HG02870 (cell line): Measurements from ENCODE around the gene GMCL2.

ENCODE experiments used
- ATAC-seq: cut with Tn5 transposase; IDR thresholded peaks from one replicate; pipeline ENCODE4 v1.9.1; 2021; ENCODE audit warnings: mild to moderate bottlenecking, moderate library complexity; ENCODE audit not compliant: unreplicated experiment

Gene GMCL2

DNA sequence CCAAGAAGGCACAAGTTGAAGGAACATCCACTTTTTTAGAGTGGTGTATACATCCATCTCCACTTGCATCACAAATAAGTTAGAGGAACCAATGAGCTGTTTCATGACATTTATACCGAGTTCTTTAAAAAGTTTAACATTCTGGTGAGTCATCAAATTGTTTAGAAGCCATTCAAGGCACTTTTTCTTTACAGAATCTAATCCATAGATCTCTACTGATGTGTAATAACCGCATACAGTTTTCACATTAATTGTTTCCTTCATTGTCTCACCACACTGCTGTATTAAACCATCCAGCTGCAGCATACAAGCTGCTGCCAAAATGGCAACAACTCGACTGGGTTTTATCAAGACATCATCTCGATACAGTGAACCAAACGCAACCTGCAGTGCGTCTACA is 744 bp downstream of the GMCL2 start:
- no peak for ATAC-seq

DNA sequence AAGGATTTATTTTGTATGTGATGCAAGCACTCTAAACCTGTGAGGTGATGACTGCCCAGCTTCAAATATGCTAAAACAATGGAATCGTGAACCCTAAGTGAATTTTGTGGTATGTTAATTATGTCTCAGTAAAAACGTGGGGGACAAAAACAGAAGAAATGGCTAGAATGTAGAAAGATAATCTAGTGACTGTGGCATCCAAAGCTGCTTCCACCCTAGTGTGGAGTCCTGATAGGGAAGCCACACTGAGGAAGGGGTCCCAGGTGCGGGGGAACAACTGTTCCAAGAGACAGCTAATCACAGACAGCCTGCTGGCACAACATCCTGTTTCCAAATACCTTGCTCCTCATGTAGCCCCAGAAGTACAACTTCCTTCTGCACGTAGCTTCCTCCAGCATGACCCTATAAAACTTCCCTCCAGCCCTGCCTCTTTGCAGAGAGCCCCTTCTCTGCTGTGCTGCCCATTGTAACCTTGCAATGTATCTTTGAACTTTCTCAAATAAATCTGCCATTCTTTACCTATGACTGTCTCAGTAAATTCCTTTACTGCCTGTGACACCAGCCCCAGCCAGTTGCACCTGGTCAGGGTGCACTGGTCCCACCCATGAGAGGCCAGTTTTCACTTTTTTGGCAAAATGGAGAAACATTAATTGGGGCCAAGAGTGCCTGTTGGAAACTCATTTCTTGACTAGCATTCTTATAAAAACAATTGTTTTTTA is 4.9 kb downstream of the GMCL2 start:
- ATAC-seq: no peak

DNA sequence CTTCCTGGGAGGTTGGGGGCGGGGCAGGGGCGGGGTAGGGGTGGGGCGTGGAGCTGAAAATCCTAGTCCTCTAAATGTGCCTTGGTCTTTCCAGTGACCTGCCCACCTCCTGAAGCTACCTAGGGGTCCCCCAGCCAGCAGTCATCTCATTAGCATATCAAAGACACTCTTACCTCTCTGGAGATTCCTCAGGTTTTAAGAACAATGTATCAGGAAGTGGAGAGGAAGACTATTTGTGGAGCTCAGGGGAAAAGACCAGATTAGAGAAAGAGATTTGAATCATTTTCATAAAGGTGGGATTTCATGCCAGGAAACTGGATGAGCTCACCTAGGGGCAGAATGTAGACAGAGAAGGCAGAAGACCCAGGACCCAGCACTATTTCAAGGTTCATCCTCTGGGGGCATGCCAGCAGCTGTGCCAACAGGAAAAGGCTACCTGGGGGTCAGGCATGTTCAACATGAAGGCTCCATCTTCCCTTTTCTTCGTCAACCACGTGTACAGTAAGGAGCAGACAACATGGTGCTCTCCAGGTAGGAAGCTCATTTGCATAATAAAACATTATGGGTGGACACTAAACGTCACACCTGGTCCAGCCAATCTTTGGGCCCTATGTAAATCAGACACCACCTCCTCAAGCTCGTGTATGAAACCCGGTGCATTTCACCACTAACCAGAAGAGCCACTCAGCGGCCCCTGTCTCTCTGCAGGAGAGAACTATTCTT is 6.9 kb downstream of the GMCL2 start:
- no peak for ATAC-seq

DNA sequence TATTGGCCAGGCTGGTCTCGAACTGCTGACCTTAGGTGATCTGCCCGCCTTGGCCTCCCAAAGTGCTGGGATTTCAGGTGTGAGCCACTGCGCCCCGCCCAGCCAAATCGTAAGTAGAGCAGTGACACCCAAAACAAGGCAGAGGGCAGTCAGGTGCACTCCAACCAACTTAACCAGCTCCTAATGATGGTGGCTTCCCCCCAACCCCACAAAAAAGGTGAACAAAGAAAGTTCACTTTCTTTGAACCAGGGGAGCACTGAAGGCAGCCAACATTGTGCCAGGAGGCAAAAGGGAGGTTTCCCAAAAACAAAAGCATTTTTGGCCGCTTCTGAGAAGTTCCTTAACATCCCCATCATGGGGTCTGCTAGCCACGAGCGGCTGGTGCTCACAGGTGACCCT is 9.6 kb downstream of the GMCL2 start:
- ATAC-seq: no peak

DNA sequence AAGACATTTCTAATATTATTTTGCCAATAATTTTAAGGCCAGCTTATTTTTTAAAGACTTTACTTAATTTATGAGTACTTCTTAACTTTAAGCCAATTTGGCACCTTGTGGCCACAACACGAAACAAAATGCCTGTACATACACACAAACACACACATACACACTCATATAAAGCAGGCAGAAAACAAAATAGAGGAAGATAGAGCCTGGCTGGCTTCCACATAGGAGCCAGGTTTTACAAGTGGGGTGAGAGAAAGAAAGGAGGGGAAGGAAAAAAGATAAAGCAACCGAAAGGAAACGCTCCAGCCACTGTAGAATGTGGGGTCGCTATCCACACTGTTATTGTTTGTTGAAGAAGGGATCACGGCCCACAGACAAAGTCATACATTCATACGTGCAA is 10.4 kb downstream of the GMCL2 start:
- ATAC-seq: no peak

DNA sequence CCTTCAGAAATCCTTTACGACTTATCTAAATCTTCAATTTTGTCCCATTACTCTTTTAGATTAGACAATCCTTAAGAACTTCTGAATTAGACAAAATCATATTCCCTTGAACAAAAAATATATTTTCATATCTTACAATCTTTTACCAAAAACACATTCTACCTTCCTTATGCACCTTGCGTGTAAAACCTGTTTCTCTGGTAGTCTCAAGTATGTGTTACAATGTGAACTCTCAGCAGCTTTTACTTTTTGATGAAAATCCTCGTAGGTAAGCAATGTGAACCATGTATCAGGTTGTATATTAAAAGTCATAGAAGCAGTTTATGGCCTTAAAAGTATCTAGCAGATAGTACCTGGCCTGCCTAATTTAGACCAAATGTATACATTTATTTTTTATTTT is 12.7 kb downstream of the GMCL2 start:
- ATAC-seq: no peak

DNA sequence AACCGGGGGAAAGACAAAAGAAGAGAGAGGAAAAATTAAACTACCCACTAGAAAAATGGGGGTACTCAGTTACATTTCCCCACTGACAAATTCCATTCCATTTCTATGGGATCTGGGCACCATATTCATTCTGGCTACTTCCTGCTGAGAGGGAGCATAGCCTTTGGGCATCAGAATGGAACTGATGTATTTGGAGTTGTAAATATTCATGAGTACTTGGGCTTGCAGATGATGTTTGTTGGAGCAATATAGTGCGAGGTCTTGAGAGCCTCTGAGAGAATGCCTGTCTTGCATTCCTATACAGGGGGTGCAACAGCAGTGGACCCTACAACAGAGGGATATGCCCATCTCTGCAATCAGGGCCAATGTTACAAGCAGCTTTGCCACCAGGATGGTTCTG is 16.7 kb downstream of the GMCL2 start:
- ATAC-seq: no peak

DNA sequence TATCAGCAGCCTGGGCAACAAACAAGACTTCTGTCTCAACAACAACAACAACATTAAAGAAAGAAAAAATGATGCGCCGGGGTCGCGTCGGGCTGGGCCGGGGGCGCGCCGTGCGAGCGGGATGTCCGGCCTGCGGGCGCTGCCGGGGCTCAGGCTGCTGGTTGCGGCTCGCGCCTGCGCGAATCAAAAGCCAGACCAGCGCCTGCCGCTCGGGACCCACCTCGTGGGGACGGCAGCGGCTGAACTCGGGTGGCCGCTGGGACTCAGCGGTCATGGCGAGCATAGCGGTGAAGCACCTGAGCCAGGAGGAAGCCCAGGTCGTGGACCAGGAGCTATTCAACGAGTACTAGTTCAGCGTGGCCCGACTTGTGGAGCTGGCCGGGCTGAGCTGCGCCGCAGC is 21.6 kb downstream of the GMCL2 start:
- no peak for ATAC-seq

DNA sequence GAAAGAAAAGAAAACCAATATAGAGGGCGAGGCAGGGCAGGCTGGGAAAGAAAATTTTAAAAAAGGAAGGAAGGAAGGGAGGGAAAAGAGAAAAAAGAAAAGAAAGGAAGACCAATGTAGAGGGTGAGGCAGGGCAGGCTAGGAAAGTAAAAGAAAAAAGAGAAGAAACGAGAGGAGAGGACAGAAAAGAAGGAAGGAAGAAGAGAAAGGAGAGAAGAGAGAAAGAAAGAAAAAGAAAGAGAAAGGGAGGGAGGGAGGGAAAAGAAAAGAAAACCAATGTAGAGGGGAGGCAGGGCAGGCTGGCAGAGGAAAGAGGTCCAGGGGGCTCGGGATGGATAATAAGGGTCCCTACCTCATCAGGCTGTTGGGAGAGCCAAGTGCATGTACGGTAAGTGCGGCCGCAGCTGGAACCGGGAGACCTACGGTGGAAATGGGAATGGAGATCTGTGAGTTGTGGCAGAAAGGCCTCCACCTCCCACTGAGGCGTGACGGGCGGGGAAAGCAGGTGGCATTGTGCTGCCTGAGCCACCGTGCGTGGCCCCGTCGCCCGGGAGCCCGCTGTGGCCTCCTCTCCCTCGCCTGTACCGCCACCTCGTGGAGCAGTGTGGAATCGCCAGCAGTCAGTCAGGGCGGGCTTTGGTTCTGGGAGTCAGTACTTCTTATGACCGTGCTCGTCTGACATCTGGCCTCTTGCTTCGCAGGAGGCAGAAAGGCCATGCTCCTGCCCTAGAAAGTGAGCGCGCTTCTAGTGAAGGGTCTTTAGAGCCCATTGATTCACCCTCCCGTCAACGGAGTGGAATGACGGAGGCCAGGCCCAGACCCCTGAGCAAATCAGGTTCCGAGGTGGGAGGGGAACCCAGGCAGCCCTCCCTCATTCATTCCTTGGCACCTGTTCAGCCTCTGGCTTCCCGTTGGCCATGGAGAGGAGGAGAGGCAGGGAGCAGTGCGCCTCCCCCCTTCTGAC is 23.1 kb downstream of the GMCL2 start:
- peak; percentile 76 for ATAC-seq

DNA sequence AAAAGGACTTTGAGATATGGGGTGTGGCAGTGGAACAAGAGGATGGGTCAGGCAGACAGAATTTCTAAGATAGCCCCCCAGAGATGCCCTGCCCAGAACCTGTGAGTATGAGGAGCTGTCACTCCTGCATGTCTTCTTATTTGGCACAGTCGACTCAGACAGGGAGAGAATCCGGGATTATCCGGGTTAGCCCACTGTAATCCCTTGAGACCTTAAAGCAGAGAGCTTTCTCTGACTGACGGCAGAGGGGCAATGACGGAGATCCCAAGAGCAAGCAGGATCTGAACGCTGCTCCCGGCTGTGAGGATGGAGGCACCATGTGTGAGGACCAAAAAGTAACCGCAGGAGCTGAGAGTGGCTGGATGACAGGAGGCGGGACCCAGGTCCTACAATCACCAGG is 24.7 kb downstream of the GMCL2 start:
- ATAC-seq: no peak

DNA sequence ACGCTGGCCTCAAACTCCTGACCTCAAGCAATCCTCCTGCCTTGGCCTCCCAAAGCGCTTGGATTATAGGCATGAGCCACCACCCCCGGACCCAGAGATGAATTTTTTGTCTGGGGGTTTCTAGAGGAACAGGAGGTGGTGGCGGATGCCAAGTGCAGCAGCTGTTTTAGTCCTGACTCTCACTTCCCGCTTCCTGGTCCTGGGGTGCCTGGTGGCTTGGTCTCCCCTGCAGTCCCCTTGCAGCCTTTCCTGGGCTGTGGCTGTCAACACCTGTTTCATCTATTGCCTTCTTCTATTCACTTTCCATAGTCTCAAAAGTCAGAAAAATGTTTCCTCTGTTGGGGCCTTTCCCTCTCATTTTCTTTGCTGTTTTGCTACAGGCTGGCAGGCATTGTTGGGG is 27.0 kb downstream of the GMCL2 start:
- no peak for ATAC-seq

DNA sequence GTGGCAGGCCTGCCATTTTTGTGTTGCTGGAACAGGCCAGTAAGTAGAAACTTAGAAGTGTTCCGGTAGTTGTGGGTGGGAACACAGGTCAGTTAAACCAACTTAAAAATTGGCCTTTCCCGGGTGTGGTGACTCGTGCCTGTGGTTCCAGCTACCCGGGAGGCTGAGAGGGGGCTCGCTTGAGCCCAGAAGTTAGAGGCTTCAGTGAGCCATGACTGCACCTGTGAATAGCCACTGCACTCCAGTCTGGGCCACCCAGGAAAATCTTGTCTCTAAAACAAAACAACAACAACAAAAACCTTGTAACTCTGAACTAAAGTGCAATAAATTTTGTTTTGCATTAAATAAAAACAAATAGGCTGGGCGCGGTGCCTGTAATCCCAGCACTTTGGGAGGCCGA is 32.1 kb downstream of the GMCL2 start:
- no peak for ATAC-seq

DNA sequence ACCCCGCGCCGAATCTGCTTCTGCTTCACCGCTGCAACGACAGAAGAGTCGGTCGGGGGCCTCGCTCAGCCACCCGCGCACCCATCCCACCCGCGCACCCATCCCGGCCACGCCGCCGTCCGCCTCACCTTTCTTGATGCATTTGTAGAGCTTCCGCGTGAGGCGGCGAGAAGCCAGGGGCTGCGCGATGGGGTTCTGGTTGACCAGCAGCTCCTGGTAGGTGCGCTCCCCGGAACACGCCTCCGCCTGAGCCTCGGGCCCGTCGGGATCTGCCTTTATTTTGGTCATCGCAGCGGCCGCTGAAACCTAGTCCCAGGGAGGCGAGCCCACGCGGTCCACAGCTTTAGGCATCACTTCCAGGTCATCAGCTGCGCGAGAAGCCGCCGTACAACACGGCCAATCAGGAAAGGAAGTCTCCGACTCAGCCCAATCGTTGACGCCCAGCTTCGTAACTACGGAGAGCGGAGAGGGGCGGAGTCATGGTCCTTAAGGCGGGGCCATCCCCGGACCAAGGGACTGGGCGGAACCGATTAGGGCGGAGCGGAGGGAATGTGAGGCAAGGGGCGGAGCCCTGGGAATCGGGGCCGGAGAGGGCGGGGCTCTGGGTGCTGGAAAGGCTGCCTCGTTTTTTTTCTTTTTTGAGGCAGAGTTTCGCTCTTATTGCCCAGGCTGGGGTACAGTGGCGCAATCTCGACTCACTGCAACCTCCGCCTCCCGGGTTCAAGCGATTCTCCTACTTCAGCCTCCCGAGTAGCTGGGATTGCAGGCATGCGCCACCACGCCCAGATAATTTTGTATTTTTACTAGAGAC is 33.4 kb downstream of the GMCL2 start, which contains the start of gene NHP2:
NHP2 (minus strand) TSS at position 356 of the 811 bp plus-strand sequence; CDS start at position 288, 68 bp downstream.
- ATAC-seq: peak; percentile 93

DNA sequence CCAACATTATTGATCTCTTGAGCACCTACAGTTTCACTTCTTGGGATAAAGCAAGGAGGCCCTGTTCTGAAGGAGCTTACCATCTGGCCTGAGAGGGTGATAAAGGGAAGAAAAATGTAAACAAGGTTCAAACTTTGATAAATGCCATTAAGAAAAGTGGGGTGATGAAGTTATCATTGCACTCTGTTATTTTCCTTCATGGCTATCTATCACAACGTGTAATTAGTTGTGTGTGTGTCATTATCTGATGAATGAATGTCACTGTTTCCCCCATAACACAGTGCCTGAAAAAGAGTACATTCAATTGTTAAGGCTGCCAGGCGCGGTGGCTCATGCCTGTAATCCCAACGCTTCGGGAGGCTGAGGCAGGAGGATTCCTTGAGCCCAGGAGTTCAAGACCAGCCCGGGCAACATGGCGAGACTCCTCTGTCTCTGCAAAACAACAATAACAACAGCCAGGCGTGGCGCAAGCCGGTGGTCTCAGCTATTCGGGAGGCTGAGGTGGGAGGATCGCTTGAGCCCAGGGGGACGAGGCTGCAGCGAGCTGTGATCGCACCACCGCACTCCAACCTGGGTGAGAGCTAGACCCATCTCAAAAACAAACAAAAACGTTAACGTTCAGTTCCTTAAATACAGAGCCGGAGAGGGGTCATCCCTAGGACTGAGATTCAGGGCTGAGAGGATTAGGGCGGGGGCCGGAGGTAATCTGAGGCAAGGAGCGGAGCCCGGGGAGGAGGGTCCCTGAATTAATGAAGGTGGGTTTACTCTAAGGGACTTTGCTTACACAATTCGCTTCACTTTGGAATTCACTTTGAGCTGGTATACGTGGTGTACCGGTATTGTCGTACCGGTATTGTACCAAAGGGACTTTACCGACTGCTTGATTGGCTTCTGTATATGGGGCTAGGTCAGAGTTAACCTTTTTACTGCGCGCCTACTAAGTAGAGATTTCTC is 34.4 kb downstream of the GMCL2 start:
- no peak for ATAC-seq

DNA sequence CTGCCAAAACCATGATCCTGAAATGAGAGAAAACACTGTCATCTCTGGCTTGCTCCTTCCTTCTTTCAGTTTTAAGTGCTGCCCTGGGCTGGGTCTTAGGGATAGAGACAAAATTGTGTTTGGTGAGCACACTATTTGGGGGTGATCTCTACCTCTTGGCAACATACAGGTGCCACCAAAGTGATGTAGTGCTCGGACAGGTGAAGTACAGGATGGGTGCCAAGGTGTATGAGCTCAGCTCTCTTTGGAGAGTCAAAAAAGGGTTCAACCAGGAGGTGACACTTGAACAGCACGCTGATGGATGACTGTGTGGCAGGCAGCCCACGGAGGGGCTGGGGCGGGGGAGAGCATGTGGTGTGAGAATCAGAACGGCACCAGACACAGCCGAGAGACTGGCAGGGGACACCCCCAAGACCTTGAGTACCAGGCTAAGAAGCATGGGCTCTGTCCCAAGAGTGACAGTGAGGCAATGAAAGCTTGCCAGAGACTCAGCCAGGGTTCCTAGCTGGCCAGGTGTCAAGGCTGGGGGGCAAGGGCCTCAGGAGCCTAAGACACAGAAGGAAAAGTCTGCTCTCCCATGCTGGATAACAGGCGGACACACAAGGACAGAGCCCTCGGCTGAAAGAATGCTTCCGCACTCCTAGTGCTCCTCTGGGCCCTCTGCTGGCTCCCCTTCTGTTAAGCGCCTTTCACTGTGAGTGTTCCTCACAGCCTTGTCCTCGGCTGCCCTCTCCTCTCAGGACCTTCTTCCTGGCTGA is 36.0 kb downstream of the GMCL2 start:
- no peak for ATAC-seq

DNA sequence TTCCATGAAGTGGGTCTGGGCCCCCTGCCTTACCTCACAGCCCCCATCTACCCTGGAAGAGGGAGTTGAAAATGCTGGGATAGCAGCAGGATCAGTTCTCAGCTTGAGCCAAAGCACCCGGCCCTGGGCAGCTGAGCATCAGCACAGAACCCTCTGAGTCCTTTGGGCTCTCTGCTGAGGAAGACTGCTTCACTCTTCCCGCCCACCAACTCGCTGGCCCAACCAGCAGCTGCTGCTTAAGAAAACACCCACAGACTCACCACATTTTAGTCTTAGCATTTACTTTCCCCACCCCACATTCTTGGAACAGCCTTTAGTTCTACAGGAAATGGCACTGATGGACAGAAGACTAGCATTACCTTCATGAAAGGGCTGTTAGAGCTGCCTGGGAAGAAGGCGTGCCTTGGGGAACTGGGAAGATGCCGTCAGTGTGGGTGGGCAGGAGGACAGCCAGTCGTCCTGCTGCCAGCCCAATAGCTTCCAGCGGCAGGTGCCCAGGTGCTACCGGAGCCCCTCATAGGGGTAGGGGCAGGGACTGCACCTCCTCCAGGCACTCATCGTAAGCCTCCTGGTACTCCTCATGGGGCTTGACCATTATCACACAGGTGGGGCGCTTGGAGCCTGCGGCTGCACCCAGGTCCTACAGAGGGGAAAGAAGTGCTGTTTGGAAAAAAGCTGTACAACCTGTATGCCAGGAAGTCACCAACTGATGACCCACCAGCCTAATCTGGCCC is 37.8 kb downstream of the GMCL2 start:
- no peak for ATAC-seq

DNA sequence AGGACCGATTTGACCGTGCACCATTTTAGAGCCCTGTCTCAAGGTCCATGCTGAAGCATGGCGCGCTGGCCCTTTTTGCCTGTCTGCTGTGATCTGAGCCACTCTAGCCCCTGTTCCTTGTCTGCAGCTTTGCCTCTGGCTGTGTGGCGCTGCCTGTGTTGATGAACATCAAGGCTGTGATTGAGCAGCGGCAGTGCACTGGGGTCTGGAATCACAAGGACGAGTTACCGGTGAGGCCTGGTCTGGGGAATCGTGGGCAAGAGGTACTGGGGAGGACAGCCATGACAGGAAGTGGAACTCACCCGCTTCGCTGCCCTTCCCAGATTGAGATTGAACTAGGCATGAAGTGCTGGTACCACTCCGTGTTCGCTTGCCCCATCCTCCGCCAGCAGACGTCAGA is 39.8 kb downstream of the GMCL2 start:
- no peak for ATAC-seq
